Fibroblast of skin of scalp (primary cell): Measurements from ENCODE around the gene ZNF827. TPM values are rescaled to one million over a fixed set of nuclear protein-coding genes. Genes with fewer than 3 reads are reported as not detected.
A peak's percentile ranks its signal among the peaks of the same experiment; 100 is the strongest.

ENCODE experiments used
- DNase-seq: peaks from one replicate; pipeline ENCODE4 v3.0.0-alpha.2; 2013
- polyA plus RNA-seq, 2 experiments: library from polyadenylated mRNA; unstranded; fragments of 120-200 nt; gene quantifications; one replicate each; pipeline ENCODE4 v1.2.1, GENCODE V29; 2013; ENCODE audit not compliant: insufficient read length in 2 of 2

ZNF827 gene, protein sequence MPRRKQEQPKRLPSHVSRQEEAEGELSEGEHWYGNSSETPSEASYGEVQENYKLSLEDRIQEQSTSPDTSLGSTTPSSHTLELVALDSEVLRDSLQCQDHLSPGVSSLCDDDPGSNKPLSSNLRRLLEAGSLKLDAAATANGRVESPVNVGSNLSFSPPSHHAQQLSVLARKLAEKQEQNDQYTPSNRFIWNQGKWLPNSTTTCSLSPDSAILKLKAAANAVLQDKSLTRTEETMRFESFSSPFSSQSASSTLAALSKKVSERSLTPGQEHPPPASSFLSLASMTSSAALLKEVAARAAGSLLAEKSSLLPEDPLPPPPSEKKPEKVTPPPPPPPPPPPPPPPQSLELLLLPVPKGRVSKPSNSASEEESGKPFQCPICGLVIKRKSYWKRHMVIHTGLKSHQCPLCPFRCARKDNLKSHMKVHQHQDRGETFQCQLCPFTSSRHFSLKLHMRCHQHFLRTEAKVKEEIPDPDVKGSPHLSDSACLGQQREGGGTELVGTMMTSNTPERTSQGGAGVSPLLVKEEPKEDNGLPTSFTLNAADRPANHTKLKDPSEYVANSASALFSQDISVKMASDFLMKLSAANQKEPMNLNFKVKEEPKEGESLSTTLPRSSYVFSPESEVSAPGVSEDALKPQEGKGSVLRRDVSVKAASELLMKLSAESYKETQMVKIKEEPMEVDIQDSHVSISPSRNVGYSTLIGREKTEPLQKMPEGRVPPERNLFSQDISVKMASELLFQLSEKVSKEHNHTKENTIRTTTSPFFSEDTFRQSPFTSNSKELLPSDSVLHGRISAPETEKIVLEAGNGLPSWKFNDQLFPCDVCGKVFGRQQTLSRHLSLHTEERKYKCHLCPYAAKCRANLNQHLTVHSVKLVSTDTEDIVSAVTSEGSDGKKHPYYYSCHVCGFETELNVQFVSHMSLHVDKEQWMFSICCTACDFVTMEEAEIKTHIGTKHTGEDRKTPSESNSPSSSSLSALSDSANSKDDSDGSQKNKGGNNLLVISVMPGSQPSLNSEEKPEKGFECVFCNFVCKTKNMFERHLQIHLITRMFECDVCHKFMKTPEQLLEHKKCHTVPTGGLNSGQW
- 15.3 TPM for polyA plus RNA-seq (2013, experiment 1 of 2; ENCODE audit: insufficient read length)
- polyA plus RNA-seq (2013, experiment 2 of 2; ENCODE audit: insufficient read length), result 14.4 TPM

DNA sequence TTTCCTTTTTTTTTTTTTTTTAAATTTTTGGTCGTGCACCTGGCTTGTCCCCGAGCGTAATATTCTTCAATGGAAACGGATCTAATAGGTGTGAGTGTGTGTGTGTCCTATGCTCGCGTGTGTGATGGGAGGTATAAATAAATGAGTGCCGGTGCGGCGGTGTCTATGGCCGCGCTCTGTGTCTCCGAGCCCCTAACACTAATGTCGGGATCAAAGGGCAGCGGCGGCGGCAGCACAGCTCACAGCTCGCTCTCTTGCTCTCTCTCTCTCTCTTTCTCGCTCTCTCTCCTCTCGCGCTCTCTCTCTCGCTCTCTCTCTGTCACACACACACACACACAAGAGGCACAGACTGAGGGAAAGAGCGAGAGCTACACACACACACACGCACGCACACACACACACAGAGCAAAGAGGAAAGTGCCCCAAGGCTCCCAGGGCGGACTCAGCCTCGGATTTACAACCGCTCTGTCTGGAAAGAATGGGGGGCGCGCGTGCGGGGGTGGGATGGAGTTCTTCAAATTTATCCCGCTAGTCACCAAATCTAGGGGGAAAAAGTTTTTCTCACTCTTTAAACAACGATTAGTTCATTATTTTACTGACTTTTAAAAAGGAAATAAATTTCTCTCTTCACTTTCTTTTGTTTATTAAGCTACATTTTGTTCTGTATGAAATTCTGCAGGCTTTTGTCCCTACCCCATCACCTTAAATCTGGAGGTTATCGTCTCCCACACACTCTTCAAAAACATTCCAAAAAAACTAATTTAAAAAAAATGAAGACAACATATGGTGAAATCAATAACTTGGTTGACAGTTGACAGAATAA, at the start of gene ZNF827:
TSS of gene ZNF827 (minus strand) at position 206 of the 823 bp plus-strand sequence. CDS start 416 bp downstream, outside the sequence.
- DNase-seq, result peak; percentile 84

DNA sequence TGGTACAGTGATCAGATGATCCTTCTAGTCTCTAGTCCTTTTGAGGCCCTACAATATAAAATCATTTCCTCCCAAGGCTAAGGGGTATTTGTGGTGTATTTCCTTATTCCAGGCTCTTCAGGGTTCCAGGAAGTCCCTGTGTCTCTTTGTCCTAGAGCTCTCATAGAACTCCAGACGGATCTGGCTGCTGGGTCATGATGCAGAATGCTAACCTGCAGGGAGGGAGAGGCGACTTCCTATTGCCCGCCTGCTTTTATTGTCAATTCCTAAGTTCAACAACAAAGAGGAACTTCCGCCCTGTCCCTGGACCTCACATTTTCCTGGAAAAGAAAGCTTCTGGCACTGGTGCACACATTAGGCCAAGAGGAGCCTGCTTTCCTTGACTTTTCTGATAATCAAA, 45.9 kb upstream of the ZNF827 start:
- DNase-seq, result no peak

- no peak for DNase-seq
Measured at GRCh38 chr4:145982791-145983190, 44.2 kb upstream of the ZNF827 start.

DNA sequence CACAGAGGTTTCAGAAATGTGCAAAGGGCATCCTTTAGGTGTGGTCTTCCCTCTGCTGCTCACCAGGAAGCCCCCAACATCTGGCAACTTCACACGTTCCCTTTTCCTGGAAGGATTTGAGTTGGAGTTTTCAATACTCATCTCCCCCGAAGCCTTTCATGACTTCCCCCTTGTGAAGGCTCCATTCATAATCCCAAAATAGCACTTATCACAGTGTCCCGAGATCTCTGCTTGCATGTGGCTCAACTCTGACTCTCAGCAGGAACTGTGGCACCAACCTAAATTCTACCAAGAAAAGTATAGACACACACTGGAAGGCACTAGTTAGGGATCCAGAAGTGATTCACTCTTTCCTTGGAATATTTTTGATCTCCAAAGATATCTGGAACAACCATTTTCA, 40.5 kb upstream of the ZNF827 start:
- no peak for DNase-seq

- DNase-seq, result no peak
Measured at GRCh38 chr4:145976680-145977079, 38.1 kb upstream of the ZNF827 start.

GRCh38 chr4:145960012-145960411, 21.4 kb upstream of the ZNF827 start:
- DNase-seq, result no peak

DNA sequence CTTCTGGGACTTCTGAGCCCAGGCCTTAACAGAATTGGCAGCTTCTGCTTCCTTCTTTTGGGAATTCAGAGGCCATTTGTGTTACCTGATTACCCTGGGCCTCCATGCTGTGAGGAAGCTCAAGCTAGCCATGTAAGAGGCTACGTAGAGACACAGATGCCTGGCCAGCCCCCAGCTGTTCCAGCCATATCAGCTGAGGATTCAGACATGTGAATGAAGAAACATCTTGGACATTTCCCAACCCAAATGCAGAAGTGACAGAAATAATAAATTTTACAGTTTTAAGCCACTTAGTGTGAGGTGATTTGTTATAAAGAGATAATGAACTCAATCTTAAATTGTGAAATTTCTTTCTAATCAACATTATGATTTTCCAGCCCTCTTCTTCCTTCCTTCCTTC, 18.7 kb upstream of the ZNF827 start:
- no peak for DNase-seq

- peak; percentile 56 for DNase-seq
Measured at GRCh38 chr4:145956288-145956890, 17.8 kb upstream of the ZNF827 start.

DNA sequence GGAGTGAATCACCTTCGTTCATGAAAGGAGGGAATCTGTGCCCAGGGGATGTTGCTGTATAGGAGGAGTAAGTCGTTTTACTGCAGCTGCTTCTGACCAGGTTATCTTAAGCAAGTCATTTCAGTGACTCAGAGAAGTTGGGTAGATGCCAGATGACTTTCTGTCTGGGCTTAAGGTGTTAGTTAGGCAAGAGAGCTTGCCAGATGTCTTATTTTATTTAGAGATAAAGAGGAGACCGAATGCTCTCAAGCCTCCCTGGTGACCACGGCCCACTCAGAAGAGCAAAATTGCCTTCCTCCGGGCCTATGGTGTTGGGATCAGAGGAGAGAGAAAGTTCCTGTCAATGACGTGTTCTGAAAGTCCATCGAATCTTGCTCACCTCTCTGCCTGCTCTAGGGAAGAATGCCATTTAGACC, 16.3 kb upstream of the ZNF827 start:
- peak; percentile 61 for DNase-seq

DNA sequence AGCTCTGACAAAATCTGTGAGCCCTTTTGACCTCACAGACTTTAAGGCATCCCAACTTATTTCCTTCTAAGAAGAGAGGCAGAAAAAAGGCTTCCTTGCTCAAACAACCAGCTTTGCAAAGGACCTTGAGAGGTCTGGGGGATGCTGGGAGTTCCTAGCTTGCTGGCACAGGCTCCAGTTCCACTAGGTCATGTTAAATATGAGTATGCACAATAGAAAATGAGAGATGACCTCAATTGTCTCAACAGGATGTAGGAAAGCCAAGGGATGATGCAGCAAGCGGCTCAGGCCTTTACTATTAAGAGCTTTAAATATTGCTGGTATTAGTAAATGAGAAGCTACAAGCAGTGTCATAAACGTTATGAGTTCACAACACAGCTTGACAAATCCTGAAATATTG, 13.3 kb upstream of the ZNF827 start:
- no peak for DNase-seq

- DNase-seq, result no peak
Measured at GRCh38 chr4:145945431-145946155, 7.0 kb upstream of the ZNF827 start.

GRCh38 chr4:145944886-145945285, 6.3 kb upstream of the ZNF827 start:
- DNase-seq, result no peak

- DNase-seq, result peak; percentile 29
Measured at GRCh38 chr4:145939856-145940255, 1.2 kb upstream of the ZNF827 start.

GRCh38 chr4:145939441-145939750, 773 bp upstream of the ZNF827 start:
- no peak for DNase-seq

DNA sequence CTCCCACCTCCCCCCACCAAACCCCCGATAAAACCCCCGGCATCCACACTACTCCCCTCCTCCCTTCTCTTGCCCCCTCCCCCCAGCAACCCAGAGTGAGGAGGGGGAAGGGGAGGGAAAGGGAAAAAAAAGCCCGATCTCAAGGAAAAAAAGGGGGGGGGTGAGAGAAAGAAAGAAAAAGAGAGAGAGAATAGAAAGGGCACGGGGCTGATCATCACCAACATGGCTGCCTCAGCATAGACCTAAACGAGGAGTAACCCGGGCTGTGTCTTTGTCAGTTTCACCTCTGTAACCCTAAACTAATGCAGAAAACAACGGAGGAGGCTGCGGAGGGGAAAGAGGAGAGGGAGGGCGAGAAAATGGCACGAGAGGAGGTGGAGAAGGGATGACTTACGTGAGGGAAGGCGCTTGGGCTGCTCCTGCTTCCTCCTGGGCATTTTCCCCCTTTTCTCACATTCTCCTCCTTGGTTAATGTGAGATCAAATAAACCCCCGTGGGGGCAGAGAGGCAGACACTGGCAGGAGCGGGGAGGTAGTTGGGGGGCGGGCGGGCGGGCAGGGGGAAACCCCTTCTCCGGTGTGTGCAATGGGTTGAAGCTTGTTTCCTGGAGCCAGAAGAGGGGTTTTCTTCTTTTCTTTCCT, 532 bp downstream of the ZNF827 start:
- peak; percentile 60 for DNase-seq

- DNase-seq, result peak; percentile 83
Measured at GRCh38 chr4:145936997-145937901, 1.4 kb downstream of the ZNF827 start.

DNA sequence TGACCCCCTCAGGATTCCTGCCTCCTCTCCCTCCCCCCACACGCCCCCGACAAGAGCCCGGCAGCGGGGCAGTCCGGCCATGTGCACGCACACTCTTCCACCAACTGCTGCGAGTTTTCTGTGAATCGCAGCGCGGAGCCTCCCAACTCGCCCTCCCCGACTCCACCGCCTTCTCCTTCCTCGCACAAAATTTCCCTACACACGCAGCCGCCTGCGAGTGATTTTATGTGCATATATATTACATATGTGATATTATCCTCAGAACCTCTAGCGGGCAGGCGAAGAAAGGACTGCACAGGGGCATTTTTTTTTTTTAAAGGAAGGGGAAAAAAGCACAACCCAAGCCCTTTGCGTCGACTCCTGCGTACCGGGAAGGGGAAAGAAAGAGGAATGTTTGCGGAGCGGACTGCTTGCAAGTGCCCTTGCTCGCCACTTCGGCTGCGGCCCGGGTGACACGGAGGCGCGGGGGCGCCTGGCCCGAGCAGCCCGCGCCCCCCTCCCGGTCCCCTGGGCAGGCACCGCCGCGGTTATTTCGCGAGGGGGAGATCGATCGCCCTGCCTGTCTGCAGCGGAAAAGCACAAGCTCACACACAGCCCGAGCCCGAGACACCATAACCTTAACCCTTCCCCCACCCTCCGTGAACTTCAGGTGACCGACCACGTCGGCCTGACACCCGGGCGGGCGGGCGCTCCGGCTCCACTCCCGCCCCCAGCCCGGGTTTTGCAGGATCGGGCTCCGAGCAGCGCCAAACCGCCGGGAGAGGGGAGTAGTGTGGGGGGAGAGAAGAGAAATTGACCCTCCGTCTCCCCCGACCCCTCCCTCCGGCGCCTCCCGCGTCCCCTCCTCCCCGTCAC, 2.3 kb downstream of the ZNF827 start:
- DNase-seq, result peak; percentile 82
